GM19455 (cell line): ENCODE measurements around the gene TREM2.
"Not testable (repeated sequence)": the region's sequence is repeated elsewhere in the genome, so short reads cannot be mapped to it uniquely, and the experiment has no call there.

Source experiments
- ATAC-seq: cut with Tn5 transposase; IDR thresholded peaks from one replicate; pipeline ENCODE4 v1.9.1; 2021; ENCODE audit not compliant: unreplicated experiment

TREM2 gene

DNA sequence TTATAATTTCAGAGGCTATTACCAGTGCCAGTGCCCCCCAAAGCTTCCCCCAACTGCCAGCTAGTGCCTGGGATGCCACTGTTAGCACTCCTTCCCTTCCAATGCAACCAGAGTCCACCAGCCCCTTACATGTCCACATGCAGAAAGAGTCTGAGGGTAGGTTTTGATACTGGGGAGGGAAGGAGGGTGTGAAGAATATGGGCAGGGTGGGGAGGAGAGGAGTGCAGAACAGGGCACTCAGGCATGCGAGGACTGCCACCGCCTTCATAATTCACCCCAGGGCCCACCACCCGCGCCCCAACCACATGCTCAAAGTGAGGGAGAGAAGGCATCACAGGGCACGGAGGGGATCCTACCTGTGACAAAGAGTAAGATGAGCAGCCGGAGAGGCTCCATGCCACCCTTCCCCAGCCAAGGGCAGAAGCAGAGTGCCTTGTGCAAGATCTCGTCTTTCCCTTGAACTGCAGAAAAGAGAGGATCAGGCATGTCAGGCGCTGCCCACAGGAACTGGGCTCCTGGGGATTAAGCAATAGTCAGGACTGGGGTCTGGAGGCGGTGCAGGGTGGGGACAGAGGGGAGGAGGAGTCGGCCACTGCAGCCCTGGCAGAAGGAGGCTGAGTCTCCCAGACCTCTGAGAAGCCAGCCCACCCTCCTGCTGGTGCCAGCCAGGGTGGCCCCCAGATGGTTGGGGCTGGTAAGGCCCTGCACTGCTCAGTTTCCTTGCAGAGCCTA is at the start of gene TREM2:
Gene TREM2, minus strand, starts transcription at position 430 of the 732 bp plus-strand sequence. Its CDS starts 34 bp downstream, at position 396.
- no peak for ATAC-seq

- no peak for ATAC-seq
Measured at GRCh38 chr6:41209547-41210320, 46.8 kb upstream of the TREM2 start.

- ATAC-seq: no peak
Measured at GRCh38 chr6:41208439-41209106, 45.7 kb upstream of the TREM2 start.

- no peak for ATAC-seq
Measured at GRCh38 chr6:41204156-41204555, 41.2 kb upstream of the TREM2 start.

GRCh38 chr6:41201764-41202173 is 38.9 kb upstream of the TREM2 start:
- ATAC-seq: no peak

GRCh38 chr6:41200901-41201763 is 38.2 kb upstream of the TREM2 start, which contains the start of gene TREML2:
TSS of gene TREML2 (minus strand) at chr6:41201149. CDS start at chr6:41201008, 141 bp downstream.
- ATAC-seq: no peak

GRCh38 chr6:41200296-41200900 is 37.5 kb upstream of the TREM2 start:
- no peak for ATAC-seq

GRCh38 chr6:41199552-41200246 is 36.8 kb upstream of the TREM2 start:
- ATAC-seq: peak; percentile 56

DNA sequence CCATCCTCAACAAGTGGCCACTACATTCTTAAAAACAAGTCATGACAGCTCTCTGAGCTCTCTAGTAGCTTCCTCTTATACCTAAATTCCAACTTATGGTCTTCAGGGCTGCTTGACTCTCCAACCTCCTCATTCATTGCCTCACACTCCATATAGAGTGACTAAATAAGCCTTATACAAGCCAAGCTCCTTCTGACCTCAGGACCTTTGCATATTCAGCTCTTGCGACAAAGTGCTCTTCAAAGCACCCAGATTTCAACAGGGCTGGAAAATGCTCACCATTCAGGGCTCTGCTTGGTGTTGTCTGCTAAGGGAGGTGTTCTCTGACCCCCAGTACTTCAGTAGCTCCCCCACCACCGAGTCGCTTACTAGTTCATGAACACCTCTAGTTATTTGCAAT is 34.3 kb upstream of the TREM2 start:
- no peak for ATAC-seq

DNA sequence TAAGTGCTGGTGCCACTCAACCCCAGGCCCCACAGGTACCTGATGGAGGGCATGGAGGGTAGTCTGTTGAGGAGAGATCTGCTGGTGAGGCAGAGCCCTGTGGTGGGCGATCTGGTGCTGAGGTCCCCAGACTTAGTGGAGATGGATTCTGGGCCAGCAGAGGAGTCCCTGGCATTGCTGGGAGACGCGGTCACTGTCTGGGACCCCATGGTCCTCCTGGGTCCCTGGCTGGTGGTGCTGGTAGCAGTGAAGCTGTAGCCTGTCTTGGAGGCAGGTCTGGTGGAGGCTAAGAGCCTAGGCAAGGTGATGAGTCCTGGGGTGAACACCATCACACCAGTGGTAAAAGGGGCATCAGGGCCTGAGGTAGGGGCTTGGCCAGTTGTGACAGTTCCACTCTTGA is 31.5 kb upstream of the TREM2 start:
- no peak for ATAC-seq

GRCh38 chr6:41193884-41194283 is 31.0 kb upstream of the TREM2 start:
- ATAC-seq: no peak

GRCh38 chr6:41193171-41193734 is 30.3 kb upstream of the TREM2 start:
- no peak for ATAC-seq

DNA sequence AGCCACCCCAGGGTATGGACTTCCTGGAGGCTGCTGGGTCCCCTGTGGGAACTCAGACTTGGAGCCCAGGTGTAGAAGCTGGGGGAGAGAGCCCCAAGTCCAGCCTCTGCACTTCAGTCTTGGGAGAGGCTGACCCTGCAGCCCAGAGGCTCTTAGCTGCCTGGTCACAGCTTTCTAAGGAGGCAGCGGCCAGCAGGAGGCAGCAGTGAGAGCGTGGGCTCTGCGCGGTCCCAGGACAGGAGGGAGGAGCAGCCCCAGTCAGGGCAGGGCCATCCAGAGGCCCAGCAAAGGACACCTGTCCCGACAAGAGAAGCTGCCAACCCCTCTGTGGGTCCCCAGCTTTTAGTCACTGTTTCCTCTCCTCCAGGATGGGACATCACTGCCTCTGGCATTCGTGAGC is 28.7 kb upstream of the TREM2 start:
- ATAC-seq: no peak

DNA sequence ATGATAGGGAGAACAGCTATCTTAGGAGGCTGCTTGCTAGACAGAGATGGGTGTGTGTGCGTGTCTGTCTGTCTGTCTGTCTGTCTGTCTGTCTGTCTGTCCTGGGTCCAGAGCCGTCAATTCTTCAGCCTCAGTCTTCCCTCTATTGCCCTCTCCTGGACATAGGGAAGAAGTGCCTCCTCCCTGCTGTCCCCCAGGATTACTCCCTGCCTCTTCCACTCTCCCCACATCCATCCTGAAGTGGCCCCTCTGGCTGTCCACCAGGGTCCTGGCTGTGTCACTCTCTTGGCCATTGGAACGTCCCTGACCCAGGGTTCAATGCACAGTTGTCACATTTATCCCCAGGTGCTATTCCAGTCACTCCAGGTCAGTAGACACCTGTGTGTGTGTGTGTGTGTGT is 27.9 kb upstream of the TREM2 start:
- ATAC-seq: no peak

DNA sequence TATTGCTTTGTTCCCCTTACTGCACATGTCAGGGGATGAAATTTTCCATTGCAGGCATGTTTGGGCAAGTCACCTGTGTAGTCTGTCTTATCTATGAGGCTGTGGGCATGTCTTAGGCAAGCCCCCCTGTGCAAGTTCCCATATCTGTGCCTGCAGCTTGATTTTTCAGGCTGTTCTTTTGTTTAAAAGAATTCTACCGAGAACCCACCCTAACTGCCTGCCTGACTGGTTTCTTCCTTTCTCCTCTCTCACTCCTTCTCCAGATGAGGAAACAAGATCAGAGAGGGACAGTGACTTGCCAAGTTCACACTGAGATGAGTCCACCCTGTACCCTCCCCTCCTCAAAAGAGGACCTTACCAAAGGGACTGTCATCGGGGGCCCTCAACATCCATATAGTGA is 27.1 kb upstream of the TREM2 start:
- no peak for ATAC-seq

GRCh38 chr6:41189046-41189445 is 26.1 kb upstream of the TREM2 start:
- ATAC-seq: not testable (repeated sequence)

GRCh38 chr6:41187924-41188886 is 25.3 kb upstream of the TREM2 start:
- no peak for ATAC-seq

DNA sequence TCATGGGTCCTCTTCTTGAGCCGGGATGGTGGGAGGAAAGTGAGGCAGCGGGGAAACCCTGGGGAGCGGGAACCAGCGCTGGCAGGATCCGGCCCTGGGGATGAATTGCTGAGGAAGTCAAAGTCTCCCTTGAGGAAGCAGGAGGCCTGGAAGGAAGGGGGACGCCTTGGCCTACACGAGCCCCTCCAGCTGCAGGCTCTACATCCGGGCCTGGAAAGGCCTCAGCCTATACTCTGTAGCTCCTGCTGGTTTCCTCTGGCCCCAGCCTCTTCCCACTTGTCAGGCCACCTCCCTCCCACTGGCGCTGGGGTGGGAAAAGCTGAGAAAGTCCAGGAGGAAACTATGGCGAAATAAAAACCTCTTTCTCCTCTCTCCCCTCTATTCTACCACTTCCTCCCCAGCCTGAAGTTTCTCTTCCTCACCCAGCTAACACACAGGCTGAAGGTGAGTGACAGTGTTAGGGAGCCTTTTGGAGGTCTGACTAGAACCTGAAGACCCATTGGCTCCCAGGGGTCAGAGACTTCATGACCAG is 23.2 kb upstream of the TREM2 start:
- ATAC-seq: no peak
